ENCODE results near the gene AGBL4.
"Not testable (repeated sequence)": the region's sequence is repeated elsewhere in the genome, so short reads cannot be mapped to it uniquely, and the experiment has no call there.

Gene AGBL4

DNA sequence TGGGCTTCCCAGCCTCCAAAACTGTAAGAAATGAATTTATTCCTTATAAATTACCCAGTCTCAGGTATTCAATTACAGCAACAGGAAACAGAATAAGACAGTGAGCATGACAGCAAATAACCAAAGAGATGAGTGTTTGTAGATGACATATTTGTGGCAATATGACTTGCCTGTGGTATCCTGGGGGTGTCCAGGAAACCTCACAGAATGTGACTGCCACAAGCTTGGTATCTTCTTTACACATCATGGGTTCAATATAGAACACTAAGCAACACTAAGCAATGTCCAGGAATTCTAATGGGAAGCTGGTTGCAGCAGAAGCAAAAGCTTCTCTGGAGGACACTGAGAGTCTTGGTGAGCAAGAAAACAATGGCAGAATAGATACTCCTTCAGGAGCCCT is 1010.7 kb downstream of the AGBL4 start:
- H3K36me3 ChIP-seq (ENCODE audit: insufficient read depth, low read length): no peaks in the 10 kb centered on the region
- H3K4me1 ChIP-seq (ENCODE audit: insufficient read depth, low read length, severe bottlenecking): no peaks in the 10 kb centered on the region
- no peaks in the 10 kb centered on the region for H3K27me3 ChIP-seq (ENCODE audit: insufficient read depth, low read length)
- no peaks in the 10 kb centered on the region for H3K9me3 ChIP-seq (ENCODE audit: low read length)
- H3K4me3 ChIP-seq (ENCODE audit: low read depth, low read length, poor library complexity, severe bottlenecking): no peak overlapping the region
- TF ChIP-seq, protein P1, sequence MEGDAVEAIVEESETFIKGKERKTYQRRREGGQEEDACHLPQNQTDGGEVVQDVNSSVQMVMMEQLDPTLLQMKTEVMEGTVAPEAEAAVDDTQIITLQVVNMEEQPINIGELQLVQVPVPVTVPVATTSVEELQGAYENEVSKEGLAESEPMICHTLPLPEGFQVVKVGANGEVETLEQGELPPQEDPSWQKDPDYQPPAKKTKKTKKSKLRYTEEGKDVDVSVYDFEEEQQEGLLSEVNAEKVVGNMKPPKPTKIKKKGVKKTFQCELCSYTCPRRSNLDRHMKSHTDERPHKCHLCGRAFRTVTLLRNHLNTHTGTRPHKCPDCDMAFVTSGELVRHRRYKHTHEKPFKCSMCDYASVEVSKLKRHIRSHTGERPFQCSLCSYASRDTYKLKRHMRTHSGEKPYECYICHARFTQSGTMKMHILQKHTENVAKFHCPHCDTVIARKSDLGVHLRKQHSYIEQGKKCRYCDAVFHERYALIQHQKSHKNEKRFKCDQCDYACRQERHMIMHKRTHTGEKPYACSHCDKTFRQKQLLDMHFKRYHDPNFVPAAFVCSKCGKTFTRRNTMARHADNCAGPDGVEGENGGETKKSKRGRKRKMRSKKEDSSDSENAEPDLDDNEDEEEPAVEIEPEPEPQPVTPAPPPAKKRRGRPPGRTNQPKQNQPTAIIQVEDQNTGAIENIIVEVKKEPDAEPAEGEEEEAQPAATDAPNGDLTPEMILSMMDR (IDR thresholded peaks at IDR 0.05; ENCODE audit: low read length): no peak
- no peak for TF ChIP-seq EZH2 (IDR thresholded peaks at IDR 0.05; ENCODE audit: borderline replicate concordance, low read length)
- no peaks in the 10 kb centered on the region for H3F3A ChIP-seq (ENCODE audit: insufficient read depth, low read length)
- no peaks in the 10 kb centered on the region for H4K20me1 ChIP-seq (ENCODE audit: insufficient read depth, low read length)
- H3K4me2 ChIP-seq (ENCODE audit: low read length): no peak overlapping the region
- no peaks in the 10 kb centered on the region for H3K9me2 ChIP-seq (ENCODE audit: low read depth, low read length)
- no peaks in the 10 kb centered on the region for H3K79me2 ChIP-seq (ENCODE audit: insufficient read depth, low read length)
- no peak overlapping the region for H3K27ac ChIP-seq (ENCODE audit: low read depth, low read length, poor library complexity, severe bottlenecking)
- H2AFZ ChIP-seq (ENCODE audit: low read length): no peak overlapping the region
- no peak overlapping the region for H3K9ac ChIP-seq (ENCODE audit: low read length)

DNA sequence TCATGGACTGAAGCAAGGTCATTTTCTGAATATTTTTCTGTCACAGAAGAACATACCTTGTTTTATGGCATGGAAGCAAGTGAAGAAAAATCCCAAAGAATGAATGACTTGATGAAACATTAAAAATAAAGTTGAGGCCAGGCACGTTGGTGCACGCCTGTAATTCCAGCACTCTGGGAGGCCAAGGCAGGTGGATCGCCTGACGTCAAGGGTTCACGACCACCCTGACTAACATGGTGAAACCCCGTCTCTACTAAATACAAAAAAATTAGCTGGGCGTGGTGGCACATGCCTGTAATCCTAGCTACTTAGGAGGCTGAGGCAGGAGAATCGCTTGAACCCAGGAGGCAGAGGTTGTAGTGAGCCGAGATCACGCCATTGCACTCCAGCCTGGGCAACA is 1020.8 kb downstream of the AGBL4 start:
- H4K20me1 ChIP-seq (ENCODE audit: insufficient read depth, low read length); H3K27ac ChIP-seq (ENCODE audit: low read depth, low read length, poor library complexity, severe bottlenecking); H3K4me1 ChIP-seq (ENCODE audit: insufficient read depth, low read length, severe bottlenecking); H3K79me2 ChIP-seq (ENCODE audit: insufficient read depth, low read length); H3K9me3 ChIP-seq (ENCODE audit: low read length); H3K4me3 ChIP-seq (ENCODE audit: low read depth, low read length, poor library complexity, severe bottlenecking); H2AFZ ChIP-seq (ENCODE audit: low read length); H3K4me2 ChIP-seq (ENCODE audit: low read length); H3F3A ChIP-seq (ENCODE audit: insufficient read depth, low read length); H3K9me2 ChIP-seq (ENCODE audit: low read depth, low read length); H3K9ac ChIP-seq (ENCODE audit: low read length); H3K27me3 ChIP-seq (ENCODE audit: insufficient read depth, low read length); H3K36me3 ChIP-seq (ENCODE audit: insufficient read depth, low read length): not testable (repeated sequence)

- Histone ChIP-seq H3K9me2 (ENCODE audit: low read depth, low read length) (no peaks in the 10 kb centered on the region), H3K27me3 (ENCODE audit: insufficient read depth, low read length) (no peaks in the 10 kb centered on the region), H3K36me3 (ENCODE audit: insufficient read depth, low read length) (no peaks in the 10 kb centered on the region), H3K4me1 (ENCODE audit: insufficient read depth, low read length, severe bottlenecking) (no peaks in the 10 kb centered on the region), H3K9ac (ENCODE audit: low read length) (no peak overlapping the region), H4K20me1 (ENCODE audit: insufficient read depth, low read length) (no peaks in the 10 kb centered on the region), H3F3A (ENCODE audit: insufficient read depth, low read length) (no peaks in the 10 kb centered on the region), H2AFZ (ENCODE audit: low read length) (no peak overlapping the region), H3K4me3 (ENCODE audit: low read depth, low read length, poor library complexity, severe bottlenecking) (no peak overlapping the region), H3K9me3 (ENCODE audit: low read length) (no peaks in the 10 kb centered on the region), H3K27ac (ENCODE audit: low read depth, low read length, poor library complexity, severe bottlenecking) (no peak overlapping the region), H3K79me2 (ENCODE audit: insufficient read depth, low read length) (no peaks in the 10 kb centered on the region), H3K4me2 (ENCODE audit: low read length) (no peak overlapping the region)
- TF ChIP-seq EZH2 (IDR thresholded peaks at IDR 0.05; ENCODE audit: borderline replicate concordance, low read length): no peak
- TF ChIP-seq, protein P1 (IDR thresholded peaks at IDR 0.05; ENCODE audit: low read length): no peak
Observed at GRCh38 chr1:48999321-48999720, 1024.4 kb downstream of the AGBL4 start.

GRCh38 chr1:48996311-48996710 is 1027.4 kb downstream of the AGBL4 start:
- Histone ChIP-seq H3K9me3 (ENCODE audit: low read length) (no peaks in the 10 kb centered on the region), H3K79me2 (ENCODE audit: insufficient read depth, low read length) (no peaks in the 10 kb centered on the region), H4K20me1 (ENCODE audit: insufficient read depth, low read length) (no peaks in the 10 kb centered on the region), H3K36me3 (ENCODE audit: insufficient read depth, low read length) (no peaks in the 10 kb centered on the region), H2AFZ (ENCODE audit: low read length) (no peak overlapping the region), H3K4me3 (ENCODE audit: low read depth, low read length, poor library complexity, severe bottlenecking) (no peak overlapping the region), H3K4me1 (ENCODE audit: insufficient read depth, low read length, severe bottlenecking) (no peaks in the 10 kb centered on the region), H3K4me2 (ENCODE audit: low read length) (no peak overlapping the region), H3K9me2 (ENCODE audit: low read depth, low read length) (no peaks in the 10 kb centered on the region), H3K27me3 (ENCODE audit: insufficient read depth, low read length) (no peaks in the 10 kb centered on the region), H3K27ac (ENCODE audit: low read depth, low read length, poor library complexity, severe bottlenecking) (no peak overlapping the region), H3F3A (ENCODE audit: insufficient read depth, low read length) (no peaks in the 10 kb centered on the region), H3K9ac (ENCODE audit: low read length) (no peak overlapping the region)
- no peak for TF ChIP-seq EZH2 (IDR thresholded peaks at IDR 0.05; ENCODE audit: borderline replicate concordance, low read length)
- TF ChIP-seq, protein P1 (IDR thresholded peaks at IDR 0.05; ENCODE audit: low read length): no peak

Measured in OCI-LY1 (cell line).